ENCODE measurements around the gene KIF13A.
"Not testable (repeated sequence)": the region's sequence is repeated elsewhere in the genome, so short reads cannot be mapped to it uniquely, and the experiment has no call there.

KIF13A gene

DNA sequence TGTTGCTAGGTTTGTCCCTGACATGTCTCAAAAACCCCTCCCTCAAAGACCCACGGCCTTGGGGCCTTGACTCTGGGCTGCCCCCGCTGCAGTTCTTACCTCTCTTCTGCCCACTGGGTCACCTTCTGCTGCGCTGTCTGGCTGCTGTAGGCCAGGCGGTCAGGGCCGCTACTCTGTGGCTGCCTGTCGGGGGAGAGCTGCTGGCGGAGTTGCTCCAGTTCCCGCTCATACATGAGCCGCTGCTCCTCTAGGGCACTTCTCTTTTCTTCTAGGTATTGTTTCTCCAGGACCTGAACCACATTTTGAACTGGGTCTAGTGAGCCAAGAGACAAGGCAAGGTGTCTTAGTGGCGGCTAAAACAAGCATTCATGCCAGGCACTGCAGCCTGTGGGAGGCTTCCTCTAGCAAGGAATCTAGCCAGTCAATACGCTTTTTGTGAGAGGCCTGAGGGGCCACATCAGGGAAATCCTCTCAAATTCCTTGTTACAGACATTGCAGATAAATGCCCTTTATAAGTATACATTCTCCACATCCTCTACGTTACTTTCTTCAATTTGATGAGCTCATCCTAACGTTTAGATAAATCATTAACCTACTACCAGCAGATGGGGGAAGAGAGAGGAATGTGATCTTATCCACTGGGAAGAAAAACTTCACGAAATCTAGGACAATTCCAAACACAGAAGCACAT is 170.4 kb downstream of the KIF13A start:
- H3K4me3 ChIP-seq (ENCODE audit: low read depth, low read length), result no peak overlapping the region

- no peak overlapping the region for H3K4me3 ChIP-seq (ENCODE audit: low read depth, low read length)
Measured at GRCh38 chr6:17813542-17813941, 173.9 kb downstream of the KIF13A start.

DNA sequence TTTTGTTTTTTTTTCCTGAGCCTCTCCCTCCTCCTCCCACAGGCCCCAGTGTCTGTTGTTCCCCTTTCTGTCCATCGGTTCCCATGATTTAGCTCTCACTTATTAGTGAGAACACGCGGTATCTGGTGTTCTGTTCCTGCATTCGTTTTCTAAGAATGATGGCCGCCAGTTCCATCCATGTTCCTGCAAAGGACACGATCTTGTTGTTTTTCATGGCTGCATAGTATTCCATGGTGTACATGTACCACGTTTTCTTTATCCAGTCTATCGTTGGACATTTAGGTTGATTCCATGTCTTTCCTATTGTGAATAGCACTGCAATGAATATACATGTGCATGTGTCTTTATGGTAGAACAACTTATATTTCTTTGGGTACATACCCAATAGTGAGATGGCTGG is 175.1 kb downstream of the KIF13A start:
- H3K4me3 ChIP-seq (ENCODE audit: low read depth, low read length), result no peak overlapping the region

DNA sequence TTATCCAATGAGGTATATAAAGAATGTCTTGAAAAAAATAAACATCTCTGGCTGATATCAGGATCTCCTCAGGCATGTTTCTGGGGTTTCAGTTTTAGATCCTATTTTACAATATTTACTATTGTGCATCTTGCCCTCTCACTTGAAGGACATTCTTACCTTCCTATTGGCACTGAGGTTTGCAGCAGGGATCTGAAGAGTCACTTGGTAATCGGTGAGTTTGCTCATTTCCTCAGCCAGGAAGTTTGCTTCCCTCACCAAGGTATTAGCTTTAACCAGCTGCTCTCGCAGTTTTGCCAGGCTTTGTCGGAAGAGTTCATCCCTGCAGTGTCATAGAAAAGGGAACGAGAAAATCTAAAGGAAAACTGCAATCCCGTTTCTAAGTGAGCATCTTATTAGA is 178.8 kb downstream of the KIF13A start:
- H3K4me3 ChIP-seq (ENCODE audit: low read depth, low read length), result no peak overlapping the region

DNA sequence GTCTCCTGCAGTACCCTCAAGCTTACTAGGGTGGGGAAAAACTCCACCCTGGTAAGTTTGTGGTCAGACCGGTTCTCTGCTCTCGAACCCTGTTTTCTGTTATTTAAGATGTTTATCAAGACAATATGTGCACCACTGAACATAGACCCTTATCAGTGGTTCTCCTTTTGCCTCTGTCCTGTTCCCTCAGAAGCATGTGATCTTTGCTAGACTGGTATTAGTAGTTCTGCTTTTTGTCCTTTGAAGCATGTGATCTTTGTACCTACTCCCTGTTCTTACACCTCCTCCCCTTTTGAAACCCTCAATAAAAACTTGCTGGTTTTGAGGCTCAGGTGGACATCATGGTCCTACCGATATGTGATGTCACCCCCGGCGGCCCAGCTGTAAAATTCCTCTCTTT is 180.0 kb downstream of the KIF13A start:
- not testable (repeated sequence) for H3K4me3 ChIP-seq (ENCODE audit: low read depth, low read length)

DNA sequence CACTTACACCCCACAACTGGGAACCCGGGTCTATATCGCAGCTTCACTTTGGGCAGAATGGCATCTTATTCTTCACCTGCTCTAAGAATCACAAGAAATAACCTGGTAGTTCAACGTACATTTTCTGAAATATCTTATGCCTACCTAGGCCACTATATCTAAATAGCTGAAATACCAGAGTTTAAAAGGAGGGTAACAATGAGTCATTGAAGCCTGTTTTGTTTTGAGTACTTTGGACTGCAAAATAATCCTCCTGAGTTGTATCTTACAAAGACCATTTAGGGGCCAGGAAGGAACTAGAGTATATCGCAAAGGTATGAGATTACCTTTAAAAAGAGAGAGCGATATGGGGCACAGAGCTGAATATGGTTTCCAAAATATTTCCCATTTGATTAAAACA is 184.0 kb downstream of the KIF13A start:
- no peak overlapping the region for H3K4me3 ChIP-seq (ENCODE audit: low read depth, low read length)

- no peak overlapping the region for H3K4me3 ChIP-seq (ENCODE audit: low read depth, low read length)
Measured at GRCh38 chr6:17798477-17799154, 188.8 kb downstream of the KIF13A start.

DNA sequence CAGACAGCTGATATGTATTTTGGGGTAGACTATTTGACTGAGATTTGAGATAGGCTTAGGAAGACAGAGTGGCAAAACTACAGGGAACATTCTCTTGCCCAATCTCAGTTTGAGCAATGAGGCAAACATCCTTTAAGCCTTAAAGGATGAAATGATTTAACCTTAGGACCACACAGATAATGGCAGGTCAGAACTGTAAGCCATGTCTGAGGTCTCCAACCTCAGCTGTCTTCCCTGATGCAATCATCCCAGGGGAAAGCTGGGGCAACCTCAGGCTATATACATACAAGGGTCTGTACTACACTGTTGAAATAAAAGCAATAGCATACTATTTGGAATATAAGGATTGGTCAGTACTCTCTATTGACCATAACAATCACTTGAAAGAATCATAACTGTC is 196.9 kb downstream of the KIF13A start:
- H3K4me3 ChIP-seq (ENCODE audit: low read depth, low read length), result no peak overlapping the region

- H3K4me3 ChIP-seq (ENCODE audit: low read depth, low read length), result no peak overlapping the region
Measured at GRCh38 chr6:17785094-17785787, 202.2 kb downstream of the KIF13A start.

DNA sequence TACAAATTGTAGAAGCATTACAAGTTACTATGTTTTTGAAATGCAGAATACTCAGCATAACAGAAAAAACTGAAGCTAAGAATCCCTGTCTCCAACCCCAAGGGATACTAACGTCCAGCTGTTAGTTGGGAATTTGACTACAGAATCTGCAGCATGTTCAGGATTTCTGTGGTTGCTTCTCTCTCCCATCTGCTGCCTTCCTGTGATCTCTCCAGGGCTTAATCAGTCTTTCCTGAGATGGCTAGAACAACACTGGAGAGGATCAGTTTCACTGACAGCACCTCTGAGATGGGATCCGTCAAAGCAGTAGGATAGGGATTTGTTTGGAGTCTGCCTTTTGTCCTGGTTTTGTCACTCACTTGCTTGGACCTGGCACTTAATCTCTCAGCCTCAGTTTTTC is 207.4 kb downstream of the KIF13A start:
- H3K4me3 ChIP-seq (ENCODE audit: low read depth, low read length), result no peak overlapping the region

GRCh38 chr6:17771609-17772008 is 215.8 kb downstream of the KIF13A start:
- H3K4me3 ChIP-seq (ENCODE audit: low read depth, low read length), result no peak overlapping the region

DNA sequence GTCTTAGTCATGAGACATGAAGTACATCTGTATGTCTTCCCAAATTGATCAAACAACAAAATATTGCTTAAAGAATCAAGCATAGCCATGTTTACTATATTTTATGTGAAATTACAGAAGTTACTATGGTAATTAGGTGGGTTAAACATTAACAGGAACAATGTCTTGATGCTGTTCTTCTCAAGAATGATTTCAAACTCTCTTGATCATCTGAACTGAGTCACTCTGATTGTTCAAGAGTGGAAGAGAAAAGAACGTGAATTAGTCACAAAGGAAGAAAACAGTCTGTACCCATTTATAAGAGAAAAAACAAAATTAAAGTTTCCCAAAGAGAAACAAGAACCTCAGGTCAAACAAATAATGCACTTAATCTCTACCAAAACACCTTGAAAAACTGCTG is 218.6 kb downstream of the KIF13A start:
- H3K4me3 ChIP-seq (ENCODE audit: low read depth, low read length), result no peak overlapping the region

GRCh38 chr6:17768388-17768787 is 219.0 kb downstream of the KIF13A start:
- H3K4me3 ChIP-seq (ENCODE audit: low read depth, low read length), result no peak overlapping the region

GRCh38 chr6:17762651-17763050 is 224.8 kb downstream of the KIF13A start:
- H3K4me3 ChIP-seq (ENCODE audit: low read depth, low read length), result no peak overlapping the region

DNA sequence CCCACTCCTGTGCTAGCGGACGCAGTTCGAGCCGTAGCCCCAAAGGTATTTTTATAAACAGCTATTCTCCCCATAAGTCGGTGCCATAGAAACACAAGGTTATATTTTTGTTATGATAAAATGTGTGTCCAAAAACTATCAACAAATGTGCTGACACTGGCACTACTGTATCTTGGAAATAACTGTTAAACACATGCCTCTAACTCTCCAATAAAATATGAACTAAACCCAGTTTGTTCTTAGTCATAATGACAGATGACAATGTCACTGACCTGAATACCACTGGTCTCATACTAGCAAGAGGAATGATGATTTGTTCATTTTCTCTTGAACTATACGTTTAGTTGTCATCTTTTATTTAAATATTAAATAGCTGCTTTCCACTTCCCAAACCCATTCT is 229.3 kb downstream of the KIF13A start:
- H3K4me3 ChIP-seq (ENCODE audit: low read depth, low read length), result no peak overlapping the region

DNA sequence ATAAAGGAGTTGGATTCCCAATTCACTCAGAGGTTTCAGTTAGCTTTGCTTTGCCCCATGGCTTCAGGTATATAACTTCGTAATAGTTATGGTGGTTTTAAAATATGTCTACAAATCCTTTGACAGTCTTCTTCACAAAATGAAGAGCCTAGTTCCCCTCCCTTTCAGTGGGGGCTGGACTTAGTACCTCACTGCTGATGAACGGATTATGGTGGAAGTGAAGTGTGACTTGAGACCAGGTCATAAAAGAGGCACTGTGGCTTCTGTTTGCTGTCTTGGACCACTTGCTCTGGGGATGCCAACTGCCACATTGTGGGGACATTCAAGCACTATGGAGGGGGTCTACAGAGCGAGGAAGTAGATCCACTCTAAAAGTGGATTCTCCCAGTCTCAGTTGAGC is 233.2 kb downstream of the KIF13A start:
- H3K4me3 ChIP-seq (ENCODE audit: low read depth, low read length), result no peak overlapping the region

DNA sequence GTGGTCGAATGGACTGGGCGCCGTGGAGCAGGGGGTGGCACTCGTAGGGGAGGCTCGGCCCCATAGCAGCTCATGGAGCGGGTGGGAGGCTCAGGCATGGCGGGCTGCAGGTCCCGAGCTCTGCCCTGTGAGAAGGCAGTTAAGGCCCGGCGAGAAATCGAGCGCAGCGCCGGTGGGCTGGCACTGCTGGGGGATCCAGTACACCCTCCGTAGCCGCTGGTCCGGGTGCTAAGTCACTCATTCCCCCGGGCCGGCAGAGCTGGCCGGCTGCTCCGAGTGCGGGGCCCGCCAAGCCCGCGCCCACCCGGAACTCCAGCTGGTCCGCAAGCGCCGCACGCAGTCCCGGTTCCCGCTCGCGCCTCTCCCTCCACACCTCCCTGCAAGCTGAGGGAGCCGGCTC is 242.1 kb downstream of the KIF13A start:
- not testable (repeated sequence) for H3K4me3 ChIP-seq (ENCODE audit: low read depth, low read length)

GRCh38 chr6:17744757-17745308 is 242.6 kb downstream of the KIF13A start:
- H3K4me3 ChIP-seq (ENCODE audit: low read depth, low read length), result not testable (repeated sequence)

GRCh38 chr6:17744019-17744756 is 243.2 kb downstream of the KIF13A start:
- H3K4me3 ChIP-seq (ENCODE audit: low read depth, low read length), result no peak overlapping the region

GRCh38 chr6:17741507-17741906 is 245.9 kb downstream of the KIF13A start:
- H3K4me3 ChIP-seq (ENCODE audit: low read depth, low read length), result no peak overlapping the region

GRCh38 chr6:17740559-17741220 is 246.7 kb downstream of the KIF13A start:
- no peak overlapping the region for H3K4me3 ChIP-seq (ENCODE audit: low read depth, low read length)
